Kidney (tissue), 14 donors: ENCODE results near the gene EMX1. TPM values are rescaled to one million over a fixed set of nuclear protein-coding genes. Genes with fewer than 3 reads are reported as not detected.

Source experiments
- DNase-seq, 5 donors: peaks; one replicate each; pipeline ENCODE4 v3.0.0-alpha.2; 2013 to 2020
- FAIRE-seq: peaks from 2 replicates; lab custom pipeline; 2012; peaks lifted over from hg19 to GRCh38; lab: Jason Lieb, UNC
- H3K27ac ChIP-seq, 2 donors: one replicate each; pipeline ENCODE4 v1.7.0; 2013; ENCODE audit warnings: low read depth in 2 of 2, low read length in 2 of 2, inconsistent platforms in 1 of 2
- H3K27me3 ChIP-seq: one replicate; pipeline ENCODE4 v1.7.1; 2013; ENCODE audit warnings: low read length, inconsistent platforms; ENCODE audit not compliant: control insufficient read depth, insufficient read depth
- H3K36me3 ChIP-seq, 3 donors: one replicate each; pipeline versions ENCODE4 v1.7.0 to v1.7.1; 2013; ENCODE audit warnings: low read length in 3 of 3, control low read depth in 1 of 3, inconsistent platforms in 1 of 3; ENCODE audit not compliant: insufficient read depth in 3 of 3, control insufficient read depth in 2 of 3
- H3K4me1 ChIP-seq, 3 donors: one replicate each; pipeline versions ENCODE4 v1.7.0 to v1.7.1; 2013; ENCODE audit warnings: low read length in 3 of 3, inconsistent platforms in 1 of 3, low read depth in 1 of 3; ENCODE audit not compliant: control insufficient read depth in 2 of 3, insufficient read depth in 2 of 3
- H3K4me3 ChIP-seq, 3 donors: one replicate each; pipeline versions ENCODE4 v1.7.0 to v1.8.1; 2013; ENCODE audit warnings: low read length in 3 of 3, control low read depth in 1 of 3, inconsistent platforms in 1 of 3
- H3K9ac ChIP-seq, 3 donors: one replicate each; pipeline versions ENCODE4 v1.7.0 to v1.7.1; 2013; ENCODE audit warnings: low read length in 3 of 3, control low read depth in 1 of 3, inconsistent platforms in 1 of 3
- H3K9me3 ChIP-seq, 3 donors: one replicate each; pipeline versions ENCODE4 v1.7.0 to v1.7.1; 2013; ENCODE audit warnings: low read length in 3 of 3, control low read depth in 1 of 3, inconsistent platforms in 1 of 3; ENCODE audit not compliant: control insufficient read depth in 2 of 3, insufficient read depth in 1 of 3
- CTCF ChIP-seq: IDR thresholded peaks from 3 replicates; pipeline ENCODE4 v1.5.1; 2012; ENCODE audit warnings: mild to moderate bottlenecking, moderate library complexity, borderline replicate concordance; ENCODE audit not compliant: insufficient read depth; ENCODE audit errors: extremely low read depth
- intact Hi-C: fragments of 100-400 bp; cut with DNase I; formaldehyde crosslinking; loops from one replicate; pipeline ENCODE4 v1.11.1; 2022
- polyA plus RNA-seq: library from polyadenylated mRNA; stranded (reverse); fragments of 350-450 nt; fragmentation: Illumina TruSeq; extraction: RNeasy Lipid Tissue Mini Kit (QIAGEN cat#74804); gene quantifications from one replicate; pipeline ENCODE4 v1.2.3, GENCODE V29; 2014; ENCODE audit warnings: low read depth, low replicate concordance; ENCODE audit not compliant: insufficient read depth
- total RNA-seq: library from RNA; stranded (reverse); fragmentation: NEBNext Ultra II Directional; extraction: Animal tissue kit (Norgen Biotek cat#: 25700); gene quantifications from one replicate; pipeline ENCODE4 v1.2.1, GENCODE V29; 2021
- donor health status: control.
- donor health status: control.
- donor health status: control.
- donor health status: control.
- donor health status: control.
- donor health status: DM: yes; HTN: yes; CAD: no.
- donor health status: Normal renal cell carcinoma (clear cell type).

The EMX1 gene
- total and polyA plus RNA-seq, 2 donors from 2014 or later: 19.6 to 132 TPM

GRCh38 chr2:72940786-72941185 is 23.5 kb downstream of the EMX1 start:
- no peaks in the 10 kb centered on the region for H3K27me3 ChIP-seq
- H3K36me3 ChIP-seq: no peaks in the 10 kb centered on the region
- H3K4me1 ChIP-seq: peaks cover 0 to 19% (median 0%) of the 10 kb centered on the region in 3 donors
- no peak overlapping the region for H3K9ac ChIP-seq
- FAIRE-seq: no peak
- DNase-seq: peak; percentile 72 to 82 (median 75)
- TF ChIP-seq CTCF: no peak
- H3K27ac ChIP-seq: no peak overlapping the region
- no peaks in the 10 kb centered on the region for H3K9me3 ChIP-seq
- intact Hi-C loops: no loop called here
- H3K4me3 ChIP-seq: no peak overlapping the region

- Histone ChIP-seq H3K4me3 (no peak overlapping the region), H3K9ac (no peak overlapping the region), H3K36me3 (no peaks in the 10 kb centered on the region), H3K27ac (no peak overlapping the region), H3K27me3 (no peaks in the 10 kb centered on the region), H3K9me3 (no peaks in the 10 kb centered on the region), H3K4me1 (peaks cover 0 to 8% (median 0%) of the 10 kb centered on the region in 3 donors)
- intact Hi-C loops: no loop called here
- TF ChIP-seq CTCF: no peak
- DNase-seq (peak in 1 of 5 donors; percentile 59), FAIRE-seq (no peak)
Measured at GRCh38 chr2:72942293-72942692, 25.0 kb downstream of the EMX1 start.

- no peak overlapping the region for H3K9ac ChIP-seq
- no peak for TF ChIP-seq CTCF
- H3K9me3 ChIP-seq: no peaks in the 10 kb centered on the region
- FAIRE-seq (no peak), DNase-seq (no peak)
- intact Hi-C loops: no loop called here
- H3K4me3 ChIP-seq: no peak overlapping the region
- H3K4me1 ChIP-seq: peaks cover 0 to 8% (median 0%) of the 10 kb centered on the region in 3 donors
- no peak overlapping the region for H3K27ac ChIP-seq
- no peaks in the 10 kb centered on the region for H3K36me3 ChIP-seq
- H3K27me3 ChIP-seq: no peaks in the 10 kb centered on the region
Measured at GRCh38 chr2:72942881-72943418, 25.6 kb downstream of the EMX1 start.
